K562 (cell line): Measurements from ENCODE around the gene SFI1. TPM values are rescaled to one million over a fixed set of nuclear protein-coding genes. Genes with fewer than 3 reads are reported as not detected.

ENCODE experiments used
- ARID4B ChIP-seq: sonication (generic); formaldehyde crosslinking; IDR thresholded peaks from 2 replicates; pipeline ENCODE4 v1.8.0; 2022; ENCODE audit warnings: mild to moderate bottlenecking, missing genetic modification reagents
- CLOCK ChIP-seq: fragments of 250-450 bp; sonication (Bioruptor Pico); IDR thresholded peaks from 2 replicates; pipeline ENCODE4 v1.4.0; 2020; ENCODE audit warnings: mild to moderate bottlenecking, moderate library complexity, borderline replicate concordance
- GATA2 ChIP-seq: sonication (generic); formaldehyde crosslinking; IDR thresholded peaks from 2 replicates; pipeline ENCODE4 v1.4.0; 2020; ENCODE audit warnings: mild to moderate bottlenecking, missing genetic modification reagents
- HDAC1 ChIP-seq, 2 experiments: fragments of 450-650 bp; IDR thresholded peaks; 2 replicates each; pipeline ENCODE4 v1.6.1; 2016 to 2017; ENCODE audit warnings: inconsistent platforms in 1 of 2, mild to moderate bottlenecking in 1 of 2, moderate library complexity in 1 of 2
- ID3 ChIP-seq, 2 experiments: fragments of 250-450 bp in 1 of 2; fragments of 450-650 bp in 1 of 2; sonication (Bioruptor Pico) in 1 of 2; IDR thresholded peaks; 2 replicates each; pipeline versions ENCODE4 v1.6.1 to v1.8.0; 2016 to 2021; ENCODE audit warnings: mild to moderate bottlenecking in 2 of 2, moderate library complexity in 2 of 2, missing compliant biosample characterization in 1 of 2, missing genetic modification characterization in 1 of 2
- KLF16 ChIP-seq: IDR thresholded peaks from 2 replicates; pipeline ENCODE4 v1.6.1; 2016; ENCODE audit warnings: antibody characterized with exemption
- MAX ChIP-seq: sonication (generic); formaldehyde crosslinking; IDR thresholded peaks from 2 replicates; pipeline ENCODE4 v1.9.0; 2022; ENCODE audit warnings: mild to moderate bottlenecking, missing genetic modification reagents
- MXI1 ChIP-seq: IDR thresholded peaks from 2 replicates; pipeline ENCODE4 v1.6.1; 2011; ENCODE audit warnings: low read depth, mild to moderate bottlenecking, improper control_type of control experiment, low read length
- POLR3A ChIP-seq: IDR thresholded peaks from 2 replicates; pipeline ENCODE4 v1.6.1; 2011; ENCODE audit warnings: borderline replicate concordance, mild to moderate bottlenecking, moderate library complexity; ENCODE audit not compliant: insufficient read length, insufficient read depth; ENCODE audit errors: extremely low read depth
- SIN3B ChIP-seq: fragments of 450-650 bp; IDR thresholded peaks from 2 replicates; pipeline ENCODE4 v1.6.1; 2017; ENCODE audit warnings: low read depth, mild to moderate bottlenecking, moderate library complexity
- TEAD4 ChIP-seq, 2 experiments: sonication (generic) in 1 of 2; formaldehyde crosslinking in 1 of 2; IDR thresholded peaks; 2 replicates each; pipeline versions ENCODE4 v1.6.1 to v1.8.0; 2012 to 2022; ENCODE audit warnings: borderline replicate concordance in 1 of 2, inconsistent platforms in 1 of 2, low read length in 1 of 2, mild to moderate bottlenecking in 1 of 2, missing genetic modification reagents in 1 of 2
- TFAP4 ChIP-seq: sonication (generic); formaldehyde crosslinking; IDR thresholded peaks from 2 replicates; pipeline ENCODE4 v1.8.0; 2022; ENCODE audit warnings: missing genetic modification reagents, mild to moderate bottlenecking, moderate library complexity, borderline replicate concordance
- ZBTB12 ChIP-seq: fragments of 250-450 bp; sonication (Bioruptor Pico); IDR thresholded peaks from 2 replicates; pipeline ENCODE4 v1.4.0; 2020
- ZC3H8 ChIP-seq: fragments of 450-650 bp; IDR thresholded peaks from 2 replicates; pipeline ENCODE4 v1.6.1; 2017
- ZNF311 ChIP-seq: fragments of 250-450 bp; sonication (Bioruptor Pico); IDR thresholded peaks from 2 replicates; pipeline ENCODE4 v1.4.0; 2020; ENCODE audit warnings: mild to moderate bottlenecking, moderate library complexity
- polyA plus RNA-seq, 8 experiments: library from polyadenylated mRNA; depleted of rRNA in 4 of 8; stranded (reverse) in 5 of 8; unstranded in 3 of 8; fragments of >200 nt; fragmentation: Nextera tagmentation in 2 of 8; fragmentation: Illumina TruSeq in 1 of 8; extraction: Ambion mirVana in 2 of 8; extraction: Trizol in 1 of 8; gene quantifications; 2 replicates each; pipeline versions ENCODE4 v1.2.1 to v1.2.3, GENCODE V29; 2011 to 2014; ENCODE audit warnings: inconsistent platforms in 1 of 8, missing spikeins in 1 of 8
- total RNA-seq, 7 experiments: library from RNA; depleted of rRNA in 6 of 7; stranded (reverse); fragments of >200 nt in 6 of 7; fragmentation: Illumina TruSeq in 2 of 7; extraction: Trizol in 2 of 7; gene quantifications; 2 replicates each; pipeline versions ENCODE4 v1.2.1 to v1.2.3, GENCODE V29; 2011 to 2021; ENCODE audit warnings: low replicate concordance in 1 of 7

SFI1 gene
- total and polyA plus RNA-seq, 9 of the 15 experiments (the other 6 are each of a cell fraction or from before 2014, with no cell fraction given), result 3.0 to 25.6 (median 14.1) TPM

- TF ChIP-seq ID3 (CRISPR knock-in tag; IDR thresholded peaks at IDR 0.05) (no peak), ID3 (tag; IDR thresholded peaks at IDR 0.05) (0 out of 2 replicates have a peak, but pooled peaks have one; percentile 67), MAX (CRISPR knock-in tag) (peak; percentile 37; the same call in 1 of the 2 replicates), HDAC1 (IDR thresholded peaks at IDR 0.05) (peak in 1 of 2 experiments; percentile 37; a peak in 1 of 4 replicates), ARID4B (CRISPR knock-in tag) (peak; percentile 85), TFAP4 (peak; percentile 63), ZBTB12 (CRISPR knock-in tag) (no peak), KLF16 (no peak), ZNF311 (CRISPR knock-in tag) (no peak), GATA2 (CRISPR knock-in tag) (no peak), TEAD4 (IDR thresholded peaks at IDR 0.05; ENCODE audit: low read length) (no peak), TEAD4 (CRISPR knock-in tag; IDR thresholded peaks at IDR 0.05; ENCODE audit: borderline replicate concordance) (no peak), MXI1 (no peak), ZC3H8 (no peak), CLOCK (CRISPR knock-in tag) (no peak), POLR3A (no peak), SIN3B (peak; percentile 61; the same call in 1 of the 2 replicates)
These were observed 6.5 kb upstream of the SFI1 start, which contains the start of gene EIF4ENIF1 (continued) for GRCh38 chr22:31489632-31490495.
